Thyroid gland (tissue), 4 donors: ENCODE measurements around the gene GNG4.

ENCODE experiments used
- CTCF ChIP-seq, 6 experiments: fragments of 200-600 bp in 3 of 6; fragments of 450-650 bp in 3 of 6; sonication (generic) in 3 of 6; IDR thresholded peaks; one replicate each; pipeline ENCODE4 v1.5.1; 2016 to 2019; ENCODE audit warnings: antibody characterized with exemption in 6 of 6, mild to moderate bottlenecking in 2 of 6, inconsistent platforms in 1 of 6, moderate library complexity in 1 of 6
- POLR2A ChIP-seq, 2 donors: fragments of 450-650 bp; IDR thresholded peaks; one replicate each; pipeline ENCODE4 v1.6.1; 2017; ENCODE audit warnings: antibody characterized with exemption in 2 of 2, mild to moderate bottlenecking in 2 of 2, moderate library complexity in 1 of 2

GRCh38 chr1:235628316-235629005 lies 21.1 kb downstream of the GNG4 start:
- no peak for TF ChIP-seq POLR2A (IDR thresholded peaks at IDR 0.05)
- TF ChIP-seq CTCF (IDR thresholded peaks at IDR 0.05): no peak
